GM20431 (cell line): ENCODE results near the gene TRAFD1.
"Not testable (repeated sequence)": the region's sequence is repeated elsewhere in the genome, so short reads cannot be mapped to it uniquely, and the experiment has no call there.

Experiments
- in situ Hi-C: fragments of 300-500 bp; cut with MseI, MboI; formaldehyde crosslinking; loops from one replicate; pipeline ENCODE4 v1.15.0; 2020; ENCODE audit warnings: low sequenced_read_pairs; ENCODE audit not compliant: unreplicated experiment

Gene TRAFD1, protein sequence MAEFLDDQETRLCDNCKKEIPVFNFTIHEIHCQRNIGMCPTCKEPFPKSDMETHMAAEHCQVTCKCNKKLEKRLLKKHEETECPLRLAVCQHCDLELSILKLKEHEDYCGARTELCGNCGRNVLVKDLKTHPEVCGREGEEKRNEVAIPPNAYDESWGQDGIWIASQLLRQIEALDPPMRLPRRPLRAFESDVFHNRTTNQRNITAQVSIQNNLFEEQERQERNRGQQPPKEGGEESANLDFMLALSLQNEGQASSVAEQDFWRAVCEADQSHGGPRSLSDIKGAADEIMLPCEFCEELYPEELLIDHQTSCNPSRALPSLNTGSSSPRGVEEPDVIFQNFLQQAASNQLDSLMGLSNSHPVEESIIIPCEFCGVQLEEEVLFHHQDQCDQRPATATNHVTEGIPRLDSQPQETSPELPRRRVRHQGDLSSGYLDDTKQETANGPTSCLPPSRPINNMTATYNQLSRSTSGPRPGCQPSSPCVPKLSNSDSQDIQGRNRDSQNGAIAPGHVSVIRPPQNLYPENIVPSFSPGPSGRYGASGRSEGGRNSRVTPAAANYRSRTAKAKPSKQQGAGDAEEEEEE

DNA sequence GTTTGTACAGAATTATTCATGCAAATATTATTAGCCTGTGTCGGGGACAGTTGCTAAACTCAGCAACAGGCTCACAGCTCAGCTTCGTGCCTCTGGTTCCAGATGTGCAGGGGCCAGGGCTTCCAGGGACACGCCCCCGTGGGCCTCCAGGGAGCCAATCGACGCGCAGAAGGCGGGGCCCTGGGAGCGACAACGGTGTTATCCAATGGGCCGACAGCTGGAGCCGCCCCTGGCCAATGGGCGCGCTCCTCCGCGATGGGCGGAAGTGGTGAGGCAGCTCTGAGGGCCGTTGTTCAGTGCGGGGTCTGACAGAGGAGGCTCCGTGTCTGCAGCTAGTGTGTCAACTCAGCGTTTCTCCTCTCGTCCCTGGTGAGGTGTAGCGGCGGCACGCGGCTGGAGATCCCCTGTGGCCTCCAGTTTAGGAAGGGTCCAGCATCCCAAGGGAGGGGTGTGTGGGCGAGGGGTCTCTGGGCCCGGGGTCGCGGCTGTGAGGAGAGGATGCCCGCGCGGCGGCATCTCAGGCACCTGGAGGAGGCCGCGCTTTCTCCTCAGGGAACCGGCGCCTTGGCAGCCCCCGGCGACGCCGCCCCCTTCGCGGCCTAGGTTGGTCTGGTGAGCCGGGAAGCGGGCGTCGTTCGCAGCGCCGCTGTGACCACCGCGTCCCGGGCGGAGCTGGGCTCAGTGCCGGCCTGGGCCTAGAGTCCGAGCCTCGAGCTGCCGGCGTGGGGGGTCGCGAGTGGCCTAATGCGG, at the start of gene TRAFD1:
Gene TRAFD1 (plus strand): TSS at position 311 of the 750 bp plus-strand sequence. CDS start 4,963 bp downstream, outside the sequence.
- in situ Hi-C loops, result no loop called here

DNA sequence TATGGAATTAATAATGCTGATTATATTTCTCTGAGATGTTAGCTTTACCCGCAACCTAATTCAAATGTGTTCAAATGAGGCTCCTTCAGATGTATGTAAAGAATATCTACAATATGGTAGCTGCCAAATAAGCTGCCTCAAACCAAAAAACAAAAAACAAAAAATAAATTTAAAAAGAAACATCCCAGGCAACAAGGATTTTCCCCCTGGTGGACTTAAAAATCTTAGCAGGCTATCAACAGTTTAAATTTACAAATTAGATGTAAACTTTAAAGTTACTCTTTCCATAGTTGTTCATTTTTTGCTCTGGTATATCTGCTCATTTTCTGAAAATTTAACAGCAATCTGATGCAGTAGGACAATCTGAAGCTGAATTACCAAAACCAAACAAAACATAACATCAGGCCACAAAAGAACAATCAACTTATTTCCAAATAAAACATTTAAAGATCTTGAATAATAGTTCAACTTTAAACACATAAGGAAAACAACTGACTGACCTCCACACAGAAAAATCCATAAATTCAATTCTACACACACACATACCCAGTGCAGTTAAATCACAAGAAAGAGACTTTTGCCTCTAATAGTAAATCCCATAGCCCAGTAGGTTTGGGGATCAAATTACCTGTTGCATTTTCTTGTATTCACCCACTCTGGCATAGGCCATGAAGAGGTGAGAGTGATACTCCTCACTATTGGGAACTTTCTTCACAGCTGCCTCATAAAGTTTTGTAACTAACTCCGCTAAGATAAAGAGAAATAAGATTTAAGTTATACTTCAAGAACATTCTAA, 38.1 kb upstream of the TRAFD1 start:
- in situ Hi-C loops, result no loop called here

DNA sequence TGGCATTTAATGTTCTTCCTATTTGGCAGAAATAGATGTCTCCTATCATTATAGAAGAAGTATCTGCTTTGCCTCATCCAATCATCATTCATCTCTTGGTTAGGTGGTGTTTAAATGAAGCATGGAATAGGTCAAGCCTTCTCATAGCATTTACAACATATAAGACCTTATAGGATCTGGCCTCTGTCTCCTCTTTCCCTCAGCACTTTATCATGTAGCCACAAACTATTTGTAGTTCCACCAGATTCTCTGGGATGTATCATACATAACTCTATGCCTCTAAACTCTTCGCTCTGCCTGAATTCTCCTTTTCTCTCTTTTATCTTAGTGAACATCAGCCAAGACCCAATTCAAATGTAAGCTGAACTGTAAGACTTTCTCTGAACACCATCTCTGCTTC, 37.5 kb upstream of the TRAFD1 start:
- in situ Hi-C loops, result no loop called here

DNA sequence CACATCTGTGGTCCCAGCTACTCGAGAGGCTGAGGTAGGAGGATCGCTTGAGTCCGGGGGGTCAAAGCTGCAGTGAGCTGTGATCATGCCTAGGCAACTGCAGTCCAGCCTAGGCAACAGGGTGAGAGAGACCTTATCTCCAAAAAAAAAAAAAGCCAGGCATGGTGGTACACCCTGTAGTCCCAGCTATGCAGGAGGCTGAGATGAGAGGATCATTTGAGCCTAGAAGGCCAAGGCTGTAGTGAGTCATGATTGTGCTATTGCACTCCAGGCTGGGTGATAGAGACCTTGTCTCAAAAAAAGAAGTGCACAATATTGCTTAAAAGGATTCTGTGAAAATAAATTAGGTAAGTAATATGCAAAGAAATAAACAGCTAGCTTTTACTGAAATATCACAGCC, 33.8 kb upstream of the TRAFD1 start:
- in situ Hi-C loops, result no loop called here

DNA sequence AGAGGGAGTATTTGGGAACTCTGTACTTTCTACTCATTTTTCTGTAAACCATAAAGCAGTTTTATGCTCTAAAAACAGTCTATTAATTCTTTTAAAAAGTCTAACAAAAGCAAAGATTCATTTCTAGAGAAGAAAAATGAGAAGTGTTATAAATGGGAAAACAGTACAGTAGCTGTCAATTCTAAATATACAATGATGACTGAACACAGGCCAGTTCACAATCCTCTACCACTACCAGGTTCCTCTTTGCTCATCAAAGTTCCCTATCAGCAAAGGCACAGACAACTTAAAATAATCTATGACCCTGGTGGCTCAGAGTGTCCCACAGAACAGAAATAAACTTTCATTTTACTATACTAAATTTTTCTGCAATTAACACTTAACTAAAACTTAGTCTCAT, 29.3 kb upstream of the TRAFD1 start:
- in situ Hi-C loops, result no loop called here

DNA sequence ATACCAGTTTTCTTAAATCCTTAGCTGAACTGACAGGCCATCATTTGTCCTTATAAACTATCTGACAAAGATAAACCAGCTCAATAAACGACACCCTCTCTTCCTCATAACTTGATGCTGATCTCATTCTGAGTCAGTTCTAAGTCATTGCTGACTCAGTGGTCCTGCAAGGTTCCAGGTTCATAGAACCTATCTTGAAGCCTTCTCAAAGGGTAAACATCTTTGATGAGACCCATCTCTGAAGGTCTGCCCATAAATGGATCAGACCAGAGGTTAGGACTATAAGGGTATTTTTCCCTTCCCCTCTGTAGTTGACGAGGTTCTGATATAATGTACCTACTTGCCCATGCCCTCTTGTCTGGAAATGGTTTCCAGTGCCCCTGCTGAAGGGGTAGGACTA, 28.7 kb upstream of the TRAFD1 start:
- in situ Hi-C loops, result no loop called here

DNA sequence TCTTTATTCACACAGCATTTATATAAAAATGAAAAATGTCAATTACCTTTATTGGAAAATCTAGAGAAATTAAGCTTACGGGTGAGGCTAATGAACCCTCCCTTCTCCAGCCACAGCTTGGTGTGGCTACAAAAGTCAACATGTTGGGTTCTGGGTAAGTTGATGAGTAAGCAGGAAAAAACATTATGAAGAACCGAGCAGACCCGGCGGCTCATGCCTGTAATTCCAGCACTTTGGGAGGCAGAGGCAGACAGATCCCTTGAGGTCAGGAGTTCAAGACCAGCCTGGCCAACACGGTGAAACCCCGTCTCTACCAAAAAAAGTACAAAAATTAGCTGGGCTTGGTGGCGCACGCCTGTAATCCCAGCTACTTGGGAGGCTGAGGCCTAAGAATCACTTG, 27.7 kb upstream of the TRAFD1 start:
- in situ Hi-C loops, result no loop called here

DNA sequence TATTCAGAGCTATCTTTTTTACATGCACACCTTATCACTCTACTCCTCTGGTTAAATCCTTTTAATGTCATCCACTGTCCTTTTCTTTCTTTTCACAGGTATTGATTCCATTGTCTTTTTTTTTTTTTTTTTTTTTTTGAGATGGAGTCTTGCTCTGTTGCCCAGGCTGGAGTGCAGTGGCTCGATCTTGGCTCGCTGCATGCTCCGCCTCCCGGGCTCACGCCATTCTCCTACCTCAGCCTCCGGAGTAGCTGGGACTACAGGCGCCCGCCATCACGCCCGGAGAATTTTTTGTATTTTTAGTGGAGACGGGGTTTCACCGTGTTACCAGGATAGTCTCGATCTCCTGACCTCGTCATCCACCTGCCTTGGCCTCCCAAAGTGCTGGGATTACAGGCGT, 24.9 kb upstream of the TRAFD1 start:
- in situ Hi-C loops, result not testable (repeated sequence)

DNA sequence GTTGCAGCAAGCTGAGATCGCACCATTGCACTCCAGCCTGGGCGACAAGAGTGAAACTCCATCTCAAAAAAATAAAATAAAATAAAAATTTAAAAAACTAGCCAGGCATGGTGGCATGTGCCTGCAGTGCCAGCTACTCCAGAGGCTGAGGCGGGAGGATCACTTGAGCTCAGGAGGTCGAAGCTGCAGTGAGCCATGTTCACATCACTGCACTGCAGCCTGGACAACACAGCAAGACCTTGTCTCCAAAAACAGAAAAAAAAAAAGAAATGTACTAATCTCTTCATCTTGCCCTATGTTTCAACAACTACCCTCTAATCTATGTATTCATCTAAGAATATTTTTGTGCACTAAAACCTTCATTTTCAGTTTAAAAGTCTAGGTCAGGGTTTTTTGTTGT, 23.2 kb upstream of the TRAFD1 start:
- in situ Hi-C loops, result no loop called here

DNA sequence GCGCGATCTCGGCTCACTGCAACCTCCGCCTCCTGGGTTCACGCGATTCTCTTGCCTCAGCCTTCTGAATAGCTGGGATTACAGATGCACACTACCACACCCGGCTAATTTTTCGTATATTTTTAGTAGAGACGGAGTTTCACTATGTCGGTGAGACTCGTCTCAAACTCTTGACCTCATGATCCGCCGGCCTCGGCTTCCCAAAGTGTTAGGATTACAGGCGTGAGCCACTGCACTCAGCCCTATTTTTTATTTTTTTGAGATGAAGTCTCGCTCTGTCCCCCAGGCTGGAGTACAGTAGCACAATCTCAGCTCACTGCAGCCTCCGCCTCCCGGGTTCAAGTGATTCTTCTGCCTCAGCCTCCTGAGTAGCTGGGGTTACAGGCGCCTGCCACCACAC, 22.6 kb upstream of the TRAFD1 start:
- in situ Hi-C loops, result not testable (repeated sequence)

DNA sequence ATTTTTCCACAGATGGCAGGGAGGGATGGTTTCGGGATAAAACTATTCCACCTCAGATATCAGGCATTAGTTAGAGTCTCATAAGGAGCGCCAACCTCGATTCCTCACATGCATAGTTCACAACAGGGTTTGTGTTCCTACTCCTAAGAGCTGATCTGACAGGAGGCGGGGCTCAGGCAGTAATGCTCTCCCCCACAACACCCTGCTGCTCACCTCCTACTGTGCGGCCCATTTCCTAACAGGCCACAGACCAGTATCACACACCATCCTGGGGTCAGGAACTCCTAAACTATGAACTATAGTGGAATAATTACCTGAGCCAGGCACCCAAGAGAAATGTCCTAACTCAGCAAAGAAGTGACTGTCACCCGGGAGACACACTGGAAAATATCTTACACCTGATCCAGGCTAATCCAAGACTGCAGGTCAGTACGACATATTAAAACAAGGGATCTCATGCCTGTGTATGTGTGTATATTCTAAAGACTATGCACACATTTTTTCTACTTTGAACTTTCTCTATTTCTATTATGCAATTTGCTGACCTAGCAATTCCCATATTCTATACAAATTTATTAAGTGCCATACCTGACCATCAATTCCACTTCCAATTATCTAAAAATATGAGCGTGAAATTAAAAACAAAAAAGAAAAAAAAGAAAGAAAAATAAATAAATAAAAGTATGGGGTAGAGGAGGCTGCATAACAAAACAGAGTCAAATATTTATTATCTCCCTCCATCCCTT, 21.4 kb upstream of the TRAFD1 start:
- in situ Hi-C loops, result no loop called here

DNA sequence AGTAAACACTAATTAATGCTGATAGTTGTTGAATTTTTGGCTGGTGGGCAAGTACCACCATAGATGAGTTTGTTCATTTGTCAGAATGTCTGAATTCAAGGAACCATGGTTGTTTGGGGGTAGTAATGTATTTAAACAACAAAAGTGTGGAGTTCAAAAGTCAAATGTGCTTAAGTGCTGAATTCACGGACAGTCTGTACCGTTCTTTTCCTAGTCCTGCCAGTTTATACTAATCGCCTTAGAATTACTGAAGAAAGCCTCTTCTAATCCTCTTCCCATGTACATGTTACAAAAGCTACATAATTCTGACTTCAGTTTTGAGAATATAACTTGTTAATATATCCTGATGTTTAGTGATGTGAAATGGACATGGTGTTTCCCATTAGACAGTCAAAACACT, 19.5 kb upstream of the TRAFD1 start:
- in situ Hi-C loops, result no loop called here

DNA sequence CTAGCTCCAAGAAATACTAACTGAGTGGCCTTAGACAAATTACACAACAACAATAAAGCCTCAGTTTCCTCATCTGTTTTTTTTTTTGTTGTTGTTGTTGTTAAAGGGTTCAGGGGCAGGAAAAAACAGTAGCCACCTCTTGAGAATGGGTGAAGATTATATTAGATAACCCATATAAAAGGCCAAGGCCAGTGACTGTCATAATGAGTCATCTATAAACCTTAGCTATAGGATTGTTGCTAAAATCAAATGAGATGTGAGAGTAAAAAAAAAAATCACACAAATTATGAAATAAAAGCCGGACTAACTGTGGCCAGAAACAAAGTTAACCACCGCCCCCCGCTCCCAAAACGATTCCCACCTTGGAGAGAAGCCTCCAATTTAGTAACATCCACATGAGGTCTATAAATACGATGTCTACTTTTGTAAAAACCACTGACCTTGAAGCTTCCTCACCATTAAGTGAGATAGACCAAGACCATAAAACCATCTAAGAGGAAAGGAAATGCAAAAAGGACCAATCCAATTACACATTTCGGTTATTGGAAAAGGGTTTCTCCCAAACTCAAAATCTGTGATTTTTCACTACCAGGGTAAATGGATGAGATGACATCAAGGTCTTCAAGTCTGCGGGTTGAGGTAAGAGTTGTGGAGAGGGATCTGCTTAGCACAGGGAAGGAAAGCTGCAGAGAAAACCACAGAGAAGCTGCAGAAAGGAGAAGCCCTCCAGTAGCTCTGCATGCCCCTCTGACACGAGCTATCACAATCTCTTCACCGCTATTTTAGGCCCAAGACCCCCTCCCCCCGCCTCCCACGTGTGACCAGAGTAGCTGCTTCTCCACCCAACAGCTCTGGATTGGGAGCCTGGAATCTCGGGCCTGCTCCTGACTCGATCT, 17.8 kb upstream of the TRAFD1 start:
- in situ Hi-C loops, result no loop called here

DNA sequence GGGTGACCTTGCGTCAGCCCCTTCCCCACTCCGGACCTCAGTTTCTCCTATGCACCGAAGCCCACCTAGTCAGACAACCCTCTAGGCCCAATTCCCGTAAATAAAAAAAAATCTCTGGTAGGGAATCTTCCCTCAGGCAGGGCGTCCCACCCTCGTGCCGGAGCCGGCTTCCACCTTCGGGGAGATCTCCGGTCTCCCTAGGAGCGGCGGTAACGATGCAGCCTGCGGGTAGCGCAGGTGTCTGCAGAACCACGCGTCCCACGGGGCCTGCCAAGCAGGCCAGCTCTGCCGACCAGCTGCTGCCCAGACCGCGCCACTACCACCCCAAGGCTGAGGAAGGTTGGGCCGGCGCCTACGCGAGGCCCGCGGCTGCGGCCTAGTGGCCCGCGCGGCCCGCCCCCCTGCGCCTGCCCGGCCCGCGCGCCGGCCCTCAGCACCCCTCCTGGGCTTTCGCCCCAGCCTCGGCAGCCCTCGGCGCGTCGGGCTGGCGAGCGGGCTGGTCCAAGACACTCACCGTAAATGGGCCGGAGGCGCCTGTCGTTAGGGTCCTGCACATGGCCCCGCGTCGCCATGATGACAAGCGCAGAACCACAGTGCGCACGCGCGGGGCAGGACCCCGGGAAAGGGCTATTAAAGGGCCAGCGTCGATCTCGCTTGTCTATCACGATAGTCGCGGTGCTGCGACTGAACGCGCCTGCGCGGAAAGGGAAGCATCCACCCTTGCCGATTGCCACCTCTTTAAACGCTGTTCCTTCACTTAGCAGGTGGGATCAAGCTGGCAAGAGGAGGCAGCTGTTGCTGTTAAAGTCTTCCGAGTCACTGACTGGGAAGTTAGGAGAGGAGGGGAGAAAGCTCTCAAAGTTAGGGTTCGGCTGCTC, 16.9 kb upstream of the TRAFD1 start, which contains the start of gene NAA25:
Gene NAA25 (minus strand): TSS at position 582 of the 878 bp plus-strand sequence. CDS start 10 bp downstream, at position 572.
- in situ Hi-C loops, result no loop called here

DNA sequence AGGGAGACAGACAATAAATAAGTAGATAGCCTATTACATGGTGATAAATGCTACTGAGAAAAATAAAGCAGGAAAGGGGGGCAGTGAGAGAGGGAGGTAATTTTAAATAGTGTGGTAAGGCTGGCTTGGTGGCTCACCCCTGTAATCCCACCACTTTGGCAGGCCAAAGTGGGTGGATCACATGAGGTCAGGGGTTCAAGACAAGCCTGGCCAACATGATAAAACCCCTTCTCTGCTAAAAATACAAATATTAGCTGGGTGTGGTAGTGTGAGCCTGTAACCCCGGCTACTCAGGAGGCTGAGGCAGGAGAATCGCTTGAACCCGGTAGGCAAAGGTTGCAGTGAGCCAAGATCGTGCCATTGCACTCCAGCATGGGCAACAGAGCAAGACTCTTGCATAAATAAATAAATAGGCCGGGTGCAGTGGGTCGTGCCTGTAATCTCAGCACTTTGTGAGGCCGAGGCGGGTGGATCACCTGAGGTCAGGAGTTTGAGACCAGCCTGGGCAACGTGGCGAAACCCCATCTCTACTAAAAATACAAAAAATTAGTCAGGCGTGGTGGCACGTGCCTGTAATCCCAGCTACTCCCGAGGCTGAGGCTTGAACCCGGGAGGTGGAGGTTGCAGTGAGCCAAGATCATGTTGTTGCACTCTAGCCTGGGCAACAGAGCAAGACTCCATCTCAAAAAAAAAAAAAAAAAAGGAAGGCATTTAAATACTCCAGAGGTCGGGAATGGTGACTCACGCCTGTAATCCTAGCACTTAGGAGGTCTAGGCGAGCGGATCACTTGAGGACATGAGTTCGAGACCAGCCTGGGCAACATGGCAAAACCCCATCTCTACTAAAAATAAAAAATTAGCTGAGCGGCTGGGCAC, 14.3 kb upstream of the TRAFD1 start:
- in situ Hi-C loops, result not testable (repeated sequence)

DNA sequence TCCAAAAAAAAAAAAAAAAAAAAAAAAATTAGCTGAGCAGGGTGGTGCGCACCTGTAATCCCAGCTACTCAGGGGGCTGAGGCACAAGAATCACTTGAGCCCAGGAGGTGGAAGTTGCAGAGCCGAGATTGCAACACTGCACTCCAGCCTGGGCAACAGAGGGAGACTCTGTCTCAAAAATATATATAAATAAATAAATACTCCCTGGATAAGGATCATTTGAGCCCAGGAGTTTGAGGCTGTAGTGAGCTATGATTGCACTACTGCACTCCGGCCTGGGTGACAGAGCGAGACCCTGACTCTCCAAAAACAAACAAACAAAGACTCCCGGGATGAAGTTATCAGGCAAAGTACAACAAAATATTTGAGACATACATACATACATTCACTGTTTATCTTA, 13.4 kb upstream of the TRAFD1 start:
- in situ Hi-C loops, result no loop called here
